ENCODE results near the gene PSMC3IP. TPM values are rescaled to one million over a fixed set of nuclear protein-coding genes. Genes with fewer than 3 reads are reported as not detected.

The PSMC3IP gene
- total RNA-seq, 1 experiment from 2014 or later = 37.4 TPM

GRCh38 chr17:42596386-42596785, 18.9 kb upstream of the PSMC3IP start:
- H3K9ac ChIP-seq (ENCODE audit: extremely low read depth, insufficient read length, low read length) = no peak overlapping the region
- H4K5ac ChIP-seq (ENCODE audit: insufficient read length, low read depth, low read length) = no peak overlapping the region
- H3K14ac ChIP-seq (ENCODE audit: insufficient read depth, low read length) = no peak overlapping the region
- H3K4ac ChIP-seq (ENCODE audit: low read depth, low read length) = no peak overlapping the region
- H4K8ac ChIP-seq (replicated peaks; ENCODE audit: insufficient read length, low read depth, low read length) = no peak overlapping the region
- Mint-ChIP-seq H3K4me3 (no peak overlapping the region), H3K9me3 (no peaks in the 10 kb centered on the region), H3K27ac (no peak overlapping the region; a peak in 1 of 7 replicates), H3K27me3 (ENCODE audit: low read depth) (no peaks in the 10 kb centered on the region), H3K4me1 (no peaks in the 10 kb centered on the region), H3K36me3 (ENCODE audit: insufficient read depth in 1 of 3, low read depth in 3 of 3) (peaks cover 2 to 10% (median 3%) of the 10 kb centered on the region in 3 experiments; a peak in 4 of 7 replicates)
- H4K20me1 ChIP-seq (ENCODE audit: control insufficient read depth, insufficient read depth, insufficient read length) = no peaks in the 10 kb centered on the region
- no peak overlapping the region for H3T11ph ChIP-seq (ENCODE audit: low read length)
- H3K56ac ChIP-seq (ENCODE audit: insufficient read length, low read depth, low read length) = no peak overlapping the region
- no peaks in the 10 kb centered on the region for H3K9me3 ChIP-seq (ENCODE audit: control insufficient read depth, low read depth, low read length)
- no peaks in the 10 kb centered on the region for H3K27me3 ChIP-seq (ENCODE audit: insufficient read depth, low read length)
- H2BK12ac ChIP-seq (ENCODE audit: insufficient read length, low read depth, low read length) = no peak overlapping the region
- DNase-seq = no peak
- no peak for TF ChIP-seq CTCF (conservative IDR thresholded peaks at IDR 0.05)
- H2BK120ac ChIP-seq (ENCODE audit: low read depth, low read length, poor library complexity, severe bottlenecking) = no peak overlapping the region
- no peak overlapping the region for H4K91ac ChIP-seq (ENCODE audit: insufficient read length, low read depth, low read length)
- no peak overlapping the region for H3K18ac ChIP-seq (ENCODE audit: insufficient read length, low read depth, low read length)
- peaks cover 3% of the 10 kb centered on the region for H3K79me1 ChIP-seq (ENCODE audit: insufficient read depth, low read depth, low read length, poor library complexity, severe bottlenecking)
- H2BK15ac ChIP-seq (ENCODE audit: low read depth, low read length) = no peak overlapping the region
- H3K23me2 ChIP-seq (ENCODE audit: insufficient read length, low read depth, low read length, poor library complexity, severe bottlenecking) = no peaks in the 10 kb centered on the region
- H2AK5ac ChIP-seq (ENCODE audit: insufficient read length, low read length) = no peak overlapping the region
- no peak overlapping the region for H3K27ac ChIP-seq (ENCODE audit: insufficient read length, low read depth, low read length)
- H3K4me2 ChIP-seq (ENCODE audit: insufficient read depth, insufficient read length, low read length) = no peak overlapping the region
- H2BK20ac ChIP-seq (ENCODE audit: low read depth, low read length, poor library complexity, severe bottlenecking) = no peak overlapping the region
- no CpG with 5 or more reads among the region's 3 CpGs for WGBS (ENCODE audit: extremely low coverage, insufficient read length, low lambda C conversion rate)
- no peak overlapping the region for H2BK5ac ChIP-seq (ENCODE audit: insufficient read length, low read length)
- H2AFZ ChIP-seq (ENCODE audit: low read length) = no peak overlapping the region
- H3K79me2 ChIP-seq (ENCODE audit: insufficient read depth, low read length) = no peaks in the 10 kb centered on the region; the same call in 1 of the 2 replicates
- H3K23ac ChIP-seq (ENCODE audit: insufficient read length, low read depth, low read length) = no peak overlapping the region
- no peaks in the 10 kb centered on the region for H3K4me1 ChIP-seq (ENCODE audit: insufficient read depth, low read length)
